ENCODE results near the gene ARHGAP18.

ARHGAP18 gene

GRCh38 chr6:129694036-129694435 lies 15.9 kb downstream of the ARHGAP18 start:
- Histone ChIP-seq H3K4me3 (ENCODE audit: low read depth in 1 of 2, low read length in 1 of 2) (no peak overlapping the region), H3K27ac (no peak overlapping the region), H3K9me3 (no peaks in the 10 kb centered on the region), H3K4me1 (ENCODE audit: control insufficient read depth in 1 of 2, insufficient read depth in 1 of 2, low read depth in 1 of 2, low read length in 1 of 2) (peaks cover 27 to 56% of the 10 kb centered on the region in 2 experiments), H3K27me3 (no peaks in the 10 kb centered on the region), H3K36me3 (no peaks in the 10 kb centered on the region)
- no peak for TF ChIP-seq CTCF (IDR thresholded peaks at IDR 0.05)

GRCh38 chr6:129692467-129692866 lies 17.5 kb downstream of the ARHGAP18 start:
- Histone ChIP-seq H3K27me3 (no peaks in the 10 kb centered on the region), H3K4me3 (ENCODE audit: low read depth in 1 of 2, low read length in 1 of 2) (no peak overlapping the region), H3K36me3 (no peaks in the 10 kb centered on the region), H3K4me1 (ENCODE audit: control insufficient read depth in 1 of 2, insufficient read depth in 1 of 2, low read depth in 1 of 2, low read length in 1 of 2) (peaks cover 43 to 72% of the 10 kb centered on the region in 2 experiments), H3K9me3 (no peaks in the 10 kb centered on the region), H3K27ac (peak overlapping the region; percentile 74)
- TF ChIP-seq CTCF (IDR thresholded peaks at IDR 0.05): no peak

- Histone ChIP-seq H3K4me1 (ENCODE audit: control insufficient read depth in 1 of 2, insufficient read depth in 1 of 2, low read depth in 1 of 2, low read length in 1 of 2) (peaks cover 50 to 79% of the 10 kb centered on the region in 2 experiments), H3K9me3 (no peaks in the 10 kb centered on the region), H3K4me3 (ENCODE audit: low read depth in 1 of 2, low read length in 1 of 2) (no peak overlapping the region), H3K36me3 (no peaks in the 10 kb centered on the region), H3K27ac (peak overlapping the region; percentile 74), H3K27me3 (no peaks in the 10 kb centered on the region)
- TF ChIP-seq CTCF (IDR thresholded peaks at IDR 0.05): no peak
Observed at GRCh38 chr6:129691709-129692108, 18.3 kb downstream of the ARHGAP18 start.

- no peak for TF ChIP-seq CTCF (IDR thresholded peaks at IDR 0.05)
- Histone ChIP-seq H3K4me1 (ENCODE audit: control insufficient read depth in 1 of 2, insufficient read depth in 1 of 2, low read depth in 1 of 2, low read length in 1 of 2) (peaks cover 56 to 85% of the 10 kb centered on the region in 2 experiments), H3K27ac (peak overlapping the region; percentile 74), H3K9me3 (no peaks in the 10 kb centered on the region), H3K36me3 (no peaks in the 10 kb centered on the region), H3K27me3 (no peaks in the 10 kb centered on the region), H3K4me3 (ENCODE audit: low read depth in 1 of 2, low read length in 1 of 2) (no peak overlapping the region)
Observed at GRCh38 chr6:129691043-129691640, 18.8 kb downstream of the ARHGAP18 start.

- H3K4me1 ChIP-seq (ENCODE audit: control insufficient read depth in 1 of 2, insufficient read depth in 1 of 2, low read depth in 1 of 2, low read length in 1 of 2): peaks cover 90 to 100% of the 10 kb centered on the region in 2 experiments
- H3K4me3 ChIP-seq (ENCODE audit: low read depth in 1 of 2, low read length in 1 of 2): peak overlapping the region; percentile 14 to 32
- TF ChIP-seq CTCF (IDR thresholded peaks at IDR 0.05): no peak
- H3K36me3 ChIP-seq: no peaks in the 10 kb centered on the region
- no peaks in the 10 kb centered on the region for H3K27me3 ChIP-seq
- H3K9me3 ChIP-seq: no peaks in the 10 kb centered on the region
- peak overlapping the region; percentile 85 for H3K27ac ChIP-seq
Observed at GRCh38 chr6:129686941-129687627, 22.9 kb downstream of the ARHGAP18 start.
